ENCODE results near the gene APOE. TPM values are rescaled to one million over a fixed set of nuclear protein-coding genes. Genes with fewer than 3 reads are reported as not detected.

The APOE gene
- total and polyA plus RNA-seq, 2 of the 13 experiments (the other 11 are each of a cell fraction or from before 2014, with no cell fraction given): 1,328 to 1,470 TPM

DNA sequence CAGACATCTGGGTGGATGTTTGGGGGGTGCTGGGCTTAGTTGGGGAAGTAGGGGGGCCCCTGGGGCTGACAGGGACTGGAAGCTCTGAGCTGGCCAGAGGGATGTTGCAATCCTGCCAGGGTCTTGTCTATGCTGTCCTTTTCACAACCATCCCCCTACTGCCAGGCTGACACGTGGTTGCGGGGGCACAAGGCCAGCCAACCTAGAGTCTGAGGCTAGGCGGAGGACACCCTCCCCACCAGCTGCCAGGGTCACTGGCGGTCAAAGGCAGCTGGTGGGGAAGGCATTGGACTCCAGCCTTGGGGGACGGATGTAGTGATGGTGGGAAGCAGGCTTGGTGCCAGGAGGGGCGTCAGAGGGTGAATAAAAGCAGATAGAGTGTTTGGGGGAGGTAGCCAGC lies 7.3 kb downstream of the APOE start (continued):
- no peak for TF ChIP-seq ZNF563 (CRISPR knock-in tag; IDR thresholded peaks at IDR 0.05)
- no peak for TF ChIP-seq TSC22D2 (CRISPR knock-in tag; IDR thresholded peaks at IDR 0.05; ENCODE audit: borderline replicate concordance)
- no peak for TF ChIP-seq ZNF883 (CRISPR knock-in tag; IDR thresholded peaks at IDR 0.05; ENCODE audit: not compliant biosample characterization)
- peak; percentile 33; the same call in 1 of the 2 replicates for TF ChIP-seq ZNF670 (CRISPR knock-in tag; IDR thresholded peaks at IDR 0.05; ENCODE audit: borderline replicate concordance)
- TF ChIP-seq CREB1 (IDR thresholded peaks at IDR 0.05): 0 out of 2 replicates have a peak, but pooled peaks have one; percentile 6
- TF ChIP-seq CREB1 (CRISPR knock-in tag; IDR thresholded peaks at IDR 0.05): no peak
- TF ChIP-seq RARA (CRISPR knock-in tag; IDR thresholded peaks at IDR 0.05): peak; percentile 99
- TF ChIP-seq ARNT (IDR thresholded peaks at IDR 0.05): no peak
- peak; percentile 94 for TF ChIP-seq ARNTL (CRISPR knock-in tag; IDR thresholded peaks at IDR 0.05)
- TF ChIP-seq ZEB1 (IDR thresholded peaks at IDR 0.05; ENCODE audit: insufficient replicate concordance, low read depth): no peak
- TF ChIP-seq MTA3 (CRISPR knock-in tag; IDR thresholded peaks at IDR 0.05): no peak
- TF ChIP-seq ZNF607 (CRISPR knock-in tag; IDR thresholded peaks at IDR 0.05; ENCODE audit: borderline replicate concordance): no peak
- TF ChIP-seq RXRB (CRISPR knock-in tag; IDR thresholded peaks at IDR 0.05; ENCODE audit: borderline replicate concordance): peak; percentile 99
- peak; percentile 86 for TF ChIP-seq TBL1XR1 (IDR thresholded peaks at IDR 0.05; ENCODE audit: borderline replicate concordance, low read length, partially characterized antibody)
- TF ChIP-seq ZBTB7A (CRISPR knock-in tag; IDR thresholded peaks at IDR 0.05): peak; percentile 88
- TF ChIP-seq ZKSCAN1 (IDR thresholded peaks at IDR 0.05; ENCODE audit: low read length): no peak
- TF ChIP-seq, protein P1, sequence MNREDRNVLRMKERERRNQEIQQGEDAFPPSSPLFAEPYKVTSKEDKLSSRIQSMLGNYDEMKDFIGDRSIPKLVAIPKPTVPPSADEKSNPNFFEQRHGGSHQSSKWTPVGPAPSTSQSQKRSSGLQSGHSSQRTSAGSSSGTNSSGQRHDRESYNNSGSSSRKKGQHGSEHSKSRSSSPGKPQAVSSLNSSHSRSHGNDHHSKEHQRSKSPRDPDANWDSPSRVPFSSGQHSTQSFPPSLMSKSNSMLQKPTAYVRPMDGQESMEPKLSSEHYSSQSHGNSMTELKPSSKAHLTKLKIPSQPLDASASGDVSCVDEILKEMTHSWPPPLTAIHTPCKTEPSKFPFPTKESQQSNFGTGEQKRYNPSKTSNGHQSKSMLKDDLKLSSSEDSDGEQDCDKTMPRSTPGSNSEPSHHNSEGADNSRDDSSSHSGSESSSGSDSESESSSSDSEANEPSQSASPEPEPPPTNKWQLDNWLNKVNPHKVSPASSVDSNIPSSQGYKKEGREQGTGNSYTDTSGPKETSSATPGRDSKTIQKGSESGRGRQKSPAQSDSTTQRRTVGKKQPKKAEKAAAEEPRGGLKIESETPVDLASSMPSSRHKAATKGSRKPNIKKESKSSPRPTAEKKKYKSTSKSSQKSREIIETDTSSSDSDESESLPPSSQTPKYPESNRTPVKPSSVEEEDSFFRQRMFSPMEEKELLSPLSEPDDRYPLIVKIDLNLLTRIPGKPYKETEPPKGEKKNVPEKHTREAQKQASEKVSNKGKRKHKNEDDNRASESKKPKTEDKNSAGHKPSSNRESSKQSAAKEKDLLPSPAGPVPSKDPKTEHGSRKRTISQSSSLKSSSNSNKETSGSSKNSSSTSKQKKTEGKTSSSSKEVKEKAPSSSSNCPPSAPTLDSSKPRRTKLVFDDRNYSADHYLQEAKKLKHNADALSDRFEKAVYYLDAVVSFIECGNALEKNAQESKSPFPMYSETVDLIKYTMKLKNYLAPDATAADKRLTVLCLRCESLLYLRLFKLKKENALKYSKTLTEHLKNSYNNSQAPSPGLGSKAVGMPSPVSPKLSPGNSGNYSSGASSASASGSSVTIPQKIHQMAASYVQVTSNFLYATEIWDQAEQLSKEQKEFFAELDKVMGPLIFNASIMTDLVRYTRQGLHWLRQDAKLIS (CRISPR knock-in tag; IDR thresholded peaks at IDR 0.05): no peak
- TF ChIP-seq, protein P2, sequence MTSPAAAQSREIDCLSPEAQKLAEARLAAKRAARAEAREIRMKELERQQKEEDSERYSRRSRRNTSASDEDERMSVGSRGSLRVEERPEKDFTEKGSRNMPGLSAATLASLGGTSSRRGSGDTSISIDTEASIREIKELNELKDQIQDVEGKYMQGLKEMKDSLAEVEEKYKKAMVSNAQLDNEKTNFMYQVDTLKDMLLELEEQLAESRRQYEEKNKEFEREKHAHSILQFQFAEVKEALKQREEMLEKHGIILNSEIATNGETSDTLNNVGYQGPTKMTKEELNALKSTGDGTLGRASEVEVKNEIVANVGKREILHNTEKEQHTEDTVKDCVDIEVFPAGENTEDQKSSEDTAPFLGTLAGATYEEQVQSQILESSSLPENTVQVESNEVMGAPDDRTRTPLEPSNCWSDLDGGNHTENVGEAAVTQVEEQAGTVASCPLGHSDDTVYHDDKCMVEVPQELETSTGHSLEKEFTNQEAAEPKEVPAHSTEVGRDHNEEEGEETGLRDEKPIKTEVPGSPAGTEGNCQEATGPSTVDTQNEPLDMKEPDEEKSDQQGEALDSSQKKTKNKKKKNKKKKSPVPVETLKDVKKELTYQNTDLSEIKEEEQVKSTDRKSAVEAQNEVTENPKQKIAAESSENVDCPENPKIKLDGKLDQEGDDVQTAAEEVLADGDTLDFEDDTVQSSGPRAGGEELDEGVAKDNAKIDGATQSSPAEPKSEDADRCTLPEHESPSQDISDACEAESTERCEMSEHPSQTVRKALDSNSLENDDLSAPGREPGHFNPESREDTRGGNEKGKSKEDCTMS (CRISPR knock-in tag; conservative IDR thresholded peaks at IDR 0.05): no peak
- no peak for TF ChIP-seq ZNF234 (CRISPR knock-in tag; conservative IDR thresholded peaks at IDR 0.05)
- TF ChIP-seq ZNF644 (CRISPR knock-in tag; IDR thresholded peaks at IDR 0.05; ENCODE audit: low read depth): peak; percentile 75; the same call in 1 of the 2 replicates
- no peak for TF ChIP-seq NKX3-1 (CRISPR knock-in tag; IDR thresholded peaks at IDR 0.05)
- TF ChIP-seq, protein P3, sequence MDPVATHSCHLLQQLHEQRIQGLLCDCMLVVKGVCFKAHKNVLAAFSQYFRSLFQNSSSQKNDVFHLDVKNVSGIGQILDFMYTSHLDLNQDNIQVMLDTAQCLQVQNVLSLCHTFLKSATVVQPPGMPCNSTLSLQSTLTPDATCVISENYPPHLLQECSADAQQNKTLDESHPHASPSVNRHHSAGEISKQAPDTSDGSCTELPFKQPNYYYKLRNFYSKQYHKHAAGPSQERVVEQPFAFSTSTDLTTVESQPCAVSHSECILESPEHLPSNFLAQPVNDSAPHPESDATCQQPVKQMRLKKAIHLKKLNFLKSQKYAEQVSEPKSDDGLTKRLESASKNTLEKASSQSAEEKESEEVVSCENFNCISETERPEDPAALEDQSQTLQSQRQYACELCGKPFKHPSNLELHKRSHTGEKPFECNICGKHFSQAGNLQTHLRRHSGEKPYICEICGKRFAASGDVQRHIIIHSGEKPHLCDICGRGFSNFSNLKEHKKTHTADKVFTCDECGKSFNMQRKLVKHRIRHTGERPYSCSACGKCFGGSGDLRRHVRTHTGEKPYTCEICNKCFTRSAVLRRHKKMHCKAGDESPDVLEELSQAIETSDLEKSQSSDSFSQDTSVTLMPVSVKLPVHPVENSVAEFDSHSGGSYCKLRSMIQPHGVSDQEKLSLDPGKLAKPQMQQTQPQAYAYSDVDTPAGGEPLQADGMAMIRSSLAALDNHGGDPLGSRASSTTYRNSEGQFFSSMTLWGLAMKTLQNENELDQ (CRISPR knock-in tag; IDR thresholded peaks at IDR 0.05; ENCODE audit: borderline replicate concordance): no peak
- peak; percentile 84 for TF ChIP-seq SALL1 (CRISPR knock-in tag; IDR thresholded peaks at IDR 0.05)

All from HepG2 (cell line).